Glutamatergic neuron (in vitro differentiated cells): Measurements from ENCODE around the gene SERPINA6. TPM values are rescaled to one million over a fixed set of nuclear protein-coding genes. Genes with fewer than 3 reads are reported as not detected.
"Not testable (repeated sequence)": the region's sequence is repeated elsewhere in the genome, so short reads cannot be mapped to it uniquely, and the experiment has no call there.

Source experiments
- DNase-seq: peaks from one replicate; pipeline ENCODE4 v3.0.0; 2022
- H3K27ac Mint-ChIP-seq: one replicate; pipeline ENCODE4 v1.8.0; 2020; ENCODE audit warnings: mild to moderate bottlenecking, mixed read lengths, inconsistent platforms; ENCODE audit not compliant: unreplicated experiment
- H3K27me3 Mint-ChIP-seq: one replicate; pipeline ENCODE4 v1.8.0; 2020; ENCODE audit warnings: mild to moderate bottlenecking, moderate library complexity, mixed read lengths, inconsistent platforms; ENCODE audit not compliant: unreplicated experiment
- H3K36me3 Mint-ChIP-seq: one replicate; pipeline ENCODE4 v1.8.0; 2020; ENCODE audit warnings: mild to moderate bottlenecking, mixed read lengths, inconsistent platforms; ENCODE audit not compliant: unreplicated experiment
- H3K4me1 Mint-ChIP-seq: one replicate; pipeline ENCODE4 v1.8.0; 2020; ENCODE audit warnings: mild to moderate bottlenecking, low read depth, mixed read lengths, inconsistent platforms; ENCODE audit not compliant: unreplicated experiment
- H3K4me3 Mint-ChIP-seq: one replicate; pipeline ENCODE4 v1.8.0; 2020; ENCODE audit warnings: mild to moderate bottlenecking, mixed read lengths, inconsistent platforms; ENCODE audit not compliant: unreplicated experiment
- H3K9me3 Mint-ChIP-seq: one replicate; pipeline ENCODE4 v1.8.0; 2020; ENCODE audit warnings: mild to moderate bottlenecking, moderate library complexity, mixed read lengths, inconsistent platforms; ENCODE audit not compliant: unreplicated experiment
- long read RNA-seq: library from polyadenylated mRNA; unstranded; transcript quantifications from one replicate; pipeline ENCODE4 v2.0.0, GENCODE V29; 2020; ENCODE audit not compliant: unreplicated experiment
- total RNA-seq: library from RNA; stranded (reverse); fragmentation: NEBNext Ultra II Directional; extraction: Animal tissue kit (Norgen Biotek cat#: 25700); gene quantifications from one replicate; pipeline ENCODE4 v1.2.1, GENCODE V29; 2021; ENCODE audit not compliant: unreplicated experiment
- TF ChIP-seq, protein P1 (sequence below): fragments of 200-600 bp; sonication (generic); IDR thresholded peaks from one replicate; pipeline ENCODE4 v1.5.0; 2021; ENCODE audit not compliant: partially characterized antibody, unreplicated experiment

The SERPINA6 gene, protein sequence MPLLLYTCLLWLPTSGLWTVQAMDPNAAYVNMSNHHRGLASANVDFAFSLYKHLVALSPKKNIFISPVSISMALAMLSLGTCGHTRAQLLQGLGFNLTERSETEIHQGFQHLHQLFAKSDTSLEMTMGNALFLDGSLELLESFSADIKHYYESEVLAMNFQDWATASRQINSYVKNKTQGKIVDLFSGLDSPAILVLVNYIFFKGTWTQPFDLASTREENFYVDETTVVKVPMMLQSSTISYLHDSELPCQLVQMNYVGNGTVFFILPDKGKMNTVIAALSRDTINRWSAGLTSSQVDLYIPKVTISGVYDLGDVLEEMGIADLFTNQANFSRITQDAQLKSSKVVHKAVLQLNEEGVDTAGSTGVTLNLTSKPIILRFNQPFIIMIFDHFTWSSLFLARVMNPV
- total RNA-seq: not detected
- long read RNA-seq: 0 reads

DNA sequence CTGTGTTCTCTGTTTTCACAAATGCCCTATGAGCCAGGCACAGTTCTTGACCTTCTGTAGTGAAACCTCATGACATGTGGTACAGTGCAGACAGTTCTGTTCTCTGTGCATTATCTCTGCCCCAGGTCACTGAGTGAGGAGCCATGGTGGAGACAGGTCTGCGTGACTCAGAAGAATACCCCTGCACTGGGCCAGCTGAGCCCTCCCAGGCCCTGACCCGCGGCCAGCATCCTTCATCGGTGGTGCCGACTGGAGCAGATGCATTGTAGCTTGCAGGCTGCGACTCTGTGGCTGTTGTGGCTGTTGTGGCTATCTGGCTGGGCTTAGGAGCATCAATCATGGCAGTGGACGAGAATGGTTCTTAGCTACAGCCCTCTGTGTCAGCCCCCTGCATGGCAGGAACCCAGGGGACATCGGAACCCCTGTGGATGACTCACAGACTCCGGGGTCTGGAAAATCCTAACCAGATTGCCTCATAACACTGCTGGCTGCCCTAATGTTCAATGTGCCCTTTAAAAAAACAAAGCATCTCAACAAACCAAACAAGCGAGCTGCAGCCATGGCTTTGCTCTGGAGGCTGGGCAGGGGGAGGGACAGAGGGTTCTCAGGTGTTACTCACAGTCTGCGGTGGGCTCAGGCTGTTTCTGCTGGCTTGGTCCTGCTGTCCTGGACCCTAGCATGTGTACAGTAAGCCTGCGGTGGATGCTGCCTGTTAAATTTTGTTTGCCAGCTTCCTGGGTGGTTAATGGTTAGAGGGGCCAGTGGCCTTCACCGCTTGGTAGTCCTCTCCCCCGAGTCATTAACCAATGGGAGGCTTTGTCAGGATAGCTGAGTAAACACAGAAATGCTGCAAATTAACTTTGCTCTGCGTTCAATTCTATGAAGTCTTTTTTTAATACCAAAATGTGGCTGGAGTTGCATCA, at the start of gene SERPINA6:
TSS of gene SERPINA6 (minus strand) at position 689 of the 923 bp plus-strand sequence. CDS start 8,688 bp downstream, outside the sequence.
- TF ChIP-seq, protein P1, sequence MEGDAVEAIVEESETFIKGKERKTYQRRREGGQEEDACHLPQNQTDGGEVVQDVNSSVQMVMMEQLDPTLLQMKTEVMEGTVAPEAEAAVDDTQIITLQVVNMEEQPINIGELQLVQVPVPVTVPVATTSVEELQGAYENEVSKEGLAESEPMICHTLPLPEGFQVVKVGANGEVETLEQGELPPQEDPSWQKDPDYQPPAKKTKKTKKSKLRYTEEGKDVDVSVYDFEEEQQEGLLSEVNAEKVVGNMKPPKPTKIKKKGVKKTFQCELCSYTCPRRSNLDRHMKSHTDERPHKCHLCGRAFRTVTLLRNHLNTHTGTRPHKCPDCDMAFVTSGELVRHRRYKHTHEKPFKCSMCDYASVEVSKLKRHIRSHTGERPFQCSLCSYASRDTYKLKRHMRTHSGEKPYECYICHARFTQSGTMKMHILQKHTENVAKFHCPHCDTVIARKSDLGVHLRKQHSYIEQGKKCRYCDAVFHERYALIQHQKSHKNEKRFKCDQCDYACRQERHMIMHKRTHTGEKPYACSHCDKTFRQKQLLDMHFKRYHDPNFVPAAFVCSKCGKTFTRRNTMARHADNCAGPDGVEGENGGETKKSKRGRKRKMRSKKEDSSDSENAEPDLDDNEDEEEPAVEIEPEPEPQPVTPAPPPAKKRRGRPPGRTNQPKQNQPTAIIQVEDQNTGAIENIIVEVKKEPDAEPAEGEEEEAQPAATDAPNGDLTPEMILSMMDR: no peak
- Mint-ChIP-seq H3K9me3 (no peaks in the 10 kb centered on the region), H3K4me3 (no peak within 1 kb of the TSS), H3K36me3 (no peaks in the 10 kb centered on the region), H3K27ac (no peak within 1 kb of the TSS), H3K4me1 (no peaks in the 10 kb centered on the region), H3K27me3 (peaks cover 3% of the 10 kb centered on the region)
- no peak for DNase-seq

DNA sequence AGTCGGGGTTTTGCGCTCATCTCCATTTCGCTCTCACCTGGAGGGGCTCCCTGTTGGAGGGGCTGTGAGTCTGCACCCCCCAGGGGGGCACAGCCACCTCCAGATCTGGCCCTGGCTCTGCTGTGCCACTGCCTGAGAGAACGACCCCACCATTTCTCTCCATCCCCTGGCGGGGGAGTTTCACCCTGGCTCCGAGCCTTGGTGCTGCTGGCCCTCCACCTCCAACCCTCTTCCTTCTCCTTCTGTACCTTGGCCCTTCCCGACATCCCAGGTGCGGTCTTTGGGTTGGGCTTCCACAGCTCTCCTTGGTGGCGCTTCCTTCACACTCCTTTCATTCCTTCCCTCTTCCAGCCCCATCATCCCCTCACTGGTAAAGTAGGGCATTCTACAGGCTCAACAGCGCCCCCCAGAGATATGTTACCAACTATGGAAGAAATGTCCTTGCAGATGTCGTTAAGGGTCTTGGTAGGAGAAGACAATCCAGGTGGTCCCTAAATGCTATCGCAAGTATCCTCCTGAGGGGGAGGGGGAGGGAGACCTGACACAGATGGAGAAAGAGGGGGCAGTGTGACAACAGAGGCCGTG, 49.0 kb upstream of the SERPINA6 start:
- TF ChIP-seq, protein P1: no peak
- no peaks in the 10 kb centered on the region for H3K36me3 Mint-ChIP-seq
- H3K27me3 Mint-ChIP-seq: peaks cover 4% of the 10 kb centered on the region
- no peak overlapping the region for H3K4me3 Mint-ChIP-seq
- H3K27ac Mint-ChIP-seq: no peak overlapping the region
- H3K9me3 Mint-ChIP-seq: peaks cover 2% of the 10 kb centered on the region
- DNase-seq: no peak
- no peaks in the 10 kb centered on the region for H3K4me1 Mint-ChIP-seq

DNA sequence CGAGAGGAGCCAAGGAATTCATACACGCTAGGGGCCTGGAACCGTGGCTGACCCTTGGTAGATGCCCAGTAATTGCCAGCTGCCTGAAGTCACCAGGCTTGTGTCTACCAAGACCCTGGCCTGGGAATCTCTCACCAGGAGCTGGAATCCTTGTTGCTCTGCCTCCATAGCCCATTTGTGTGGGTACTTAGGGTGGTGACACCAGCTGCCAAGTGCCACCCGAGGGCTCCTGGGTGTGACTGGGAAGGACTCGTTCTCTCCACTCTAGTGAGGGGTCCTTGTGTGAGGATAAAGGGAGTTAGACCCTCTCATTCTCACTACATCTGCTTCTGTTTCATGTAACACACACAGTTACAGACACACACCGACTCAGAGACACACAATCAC, 47.4 kb upstream of the SERPINA6 start:
- H3K4me1 Mint-ChIP-seq: no peaks in the 10 kb centered on the region
- no peak overlapping the region for H3K27ac Mint-ChIP-seq
- no peaks in the 10 kb centered on the region for H3K27me3 Mint-ChIP-seq
- no peaks in the 10 kb centered on the region for H3K36me3 Mint-ChIP-seq
- no peak overlapping the region for H3K4me3 Mint-ChIP-seq
- DNase-seq: no peak
- H3K9me3 Mint-ChIP-seq: peaks cover 2% of the 10 kb centered on the region
- TF ChIP-seq, protein P1: no peak

DNA sequence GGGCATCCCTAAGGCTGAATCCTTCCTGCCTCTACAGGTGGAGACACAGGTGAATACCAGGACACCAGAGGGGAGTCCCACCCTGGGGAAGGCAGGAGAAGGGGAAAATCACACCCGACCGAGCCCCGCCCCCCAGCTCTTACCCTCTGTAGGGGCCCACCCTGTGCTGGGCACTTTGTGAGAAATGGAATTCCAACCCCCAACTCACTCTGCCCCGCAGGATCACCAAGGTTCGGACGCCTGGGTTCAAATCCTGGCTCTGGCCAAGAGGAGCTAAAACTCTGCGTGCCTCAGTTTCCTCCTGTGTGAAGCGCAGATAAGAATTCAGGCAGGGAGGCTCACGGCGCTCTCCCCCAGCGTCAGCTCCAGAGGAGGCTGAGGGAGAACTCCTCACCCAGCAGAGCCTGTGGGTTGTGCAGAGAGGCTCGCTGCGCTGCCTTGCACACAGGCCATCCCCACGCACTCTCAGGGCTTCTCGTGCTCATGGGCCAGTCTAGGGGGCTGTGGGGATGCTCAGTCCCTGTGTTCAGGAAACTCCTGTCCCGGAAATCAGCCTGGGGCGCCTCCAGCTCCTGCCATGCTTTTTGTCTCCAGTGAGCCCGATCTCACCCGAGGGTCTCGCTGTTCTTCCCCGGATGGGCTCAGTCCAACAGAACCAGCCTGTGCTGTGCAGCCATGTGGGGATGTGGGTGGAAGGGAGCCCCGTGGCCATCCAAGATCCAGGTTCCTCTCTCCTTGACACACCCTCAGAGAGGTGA, 46.8 kb upstream of the SERPINA6 start:
- H3K4me1 Mint-ChIP-seq, DNase-seq, H3K27ac Mint-ChIP-seq, H3K4me3 Mint-ChIP-seq, H3K9me3 Mint-ChIP-seq, H3K27me3 Mint-ChIP-seq, H3K36me3 Mint-ChIP-seq: not testable (repeated sequence)

DNA sequence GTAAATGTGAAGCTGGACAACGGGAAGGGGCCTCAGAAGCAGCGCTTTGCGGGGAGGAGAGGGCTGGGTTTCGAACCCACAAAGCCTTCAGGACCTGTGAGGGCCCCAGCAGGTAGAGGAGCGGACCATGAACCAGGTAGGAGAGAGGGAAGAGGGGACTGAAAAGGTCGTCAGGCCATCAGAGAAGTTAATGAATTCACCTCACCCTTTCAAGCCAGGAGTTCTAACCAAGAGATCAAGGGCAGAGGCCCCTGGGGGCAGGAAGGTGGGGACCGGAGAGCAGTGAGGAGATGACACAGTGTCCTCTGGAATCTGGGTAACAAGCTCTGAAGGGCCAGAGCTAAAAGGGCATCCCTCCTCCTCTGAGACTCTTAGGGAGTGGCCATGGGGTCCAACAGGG, 45.8 kb upstream of the SERPINA6 start:
- H3K4me3 Mint-ChIP-seq: no peak overlapping the region
- H3K4me1 Mint-ChIP-seq: no peaks in the 10 kb centered on the region

More for the DNA sequence above, 45.8 kb upstream of the SERPINA6 start:
- Mint-ChIP-seq H3K27me3 (no peaks in the 10 kb centered on the region), H3K27ac (no peak overlapping the region), H3K36me3 (no peaks in the 10 kb centered on the region), H3K9me3 (peaks cover 2% of the 10 kb centered on the region)
- TF ChIP-seq, protein P1: no peak
- DNase-seq: no peak
